Heart left ventricle (tissue), 16 donors: ENCODE data around the gene SORCS1. TPM values are rescaled to one million over a fixed set of nuclear protein-coding genes. Genes with fewer than 3 reads are reported as not detected.

Experiments
- ATAC-seq, 4 donors: fragments of 200-7000 bp; cut with Tn5 transposase; one replicate each; pipeline ENCODE4 v1.9.1; 2020 to 2022; ENCODE audit warnings: moderate library complexity in 4 of 4, mild to moderate bottlenecking in 3 of 4, moderate number of reproducible peaks in 1 of 4
- DNase-seq, 5 donors: peaks; one replicate each; pipeline ENCODE4 v3.0.0-alpha.2; 2020
- H3K27ac ChIP-seq, 12 donors: fragments of 200-600 bp; sonication (generic) in 4 of 12; one replicate each; pipeline versions ENCODE4 v1.5.0 to v1.8.0; 2016 to 2022; ENCODE audit warnings: mild to moderate bottlenecking in 2 of 12
- H3K27me3 ChIP-seq, 9 donors: fragments of 200-600 bp; sonication (generic) in 2 of 9; one replicate each; pipeline versions ENCODE4 v1.5.1 to v1.8.0; 2016 to 2022; ENCODE audit warnings: mild to moderate bottlenecking in 3 of 9
- H3K36me3 ChIP-seq, 9 donors: fragments of 200-600 bp; sonication (generic) in 2 of 9; one replicate each; pipeline versions ENCODE4 v1.5.0 to v1.8.0; 2018 to 2022; ENCODE audit warnings: mild to moderate bottlenecking in 2 of 9
- H3K4me1 ChIP-seq, 12 donors: fragments of 200-600 bp; sonication (generic) in 4 of 12; one replicate each; pipeline versions ENCODE4 v1.5.0 to v1.8.0; 2016 to 2022; ENCODE audit warnings: mild to moderate bottlenecking in 3 of 12
- H3K4me3 ChIP-seq, 12 donors: fragments of 200-600 bp; sonication (generic) in 4 of 12; one replicate each; pipeline versions ENCODE4 v1.5.0 to v1.8.0; 2017 to 2022; ENCODE audit warnings: mild to moderate bottlenecking in 9 of 12, moderate library complexity in 4 of 12
- H3K9me3 ChIP-seq, 12 donors: fragments of 200-600 bp; sonication (generic) in 4 of 12; one replicate each; pipeline versions ENCODE4 v1.5.0 to v1.8.0; 2016 to 2022; ENCODE audit warnings: mild to moderate bottlenecking in 1 of 12
- POLR2A ChIP-seq, 2 donors: fragments of 450-650 bp; IDR thresholded peaks; one replicate each; pipeline ENCODE4 v1.6.1; 2017; ENCODE audit warnings: antibody characterized with exemption in 2 of 2, mild to moderate bottlenecking in 2 of 2, moderate library complexity in 2 of 2
- WGBS, 4 donors: extraction: QIAGEN DNeasy Blood & Tissue Kit in 2 of 4; methylation state at CpG; one replicate each; pipeline versions ENCODE4 v1.1.5 to v1.1.7; 2013 to 2018; 5-methylcytosine and 5-hydroxymethylcytosine counted together
- intact Hi-C, 10 donors: fragments of 100-400 bp; cut with DNase I; formaldehyde crosslinking; loops; one replicate each; pipeline versions ENCODE4 v1.11.1 to v1.14.2; 2022
- polyA plus RNA-seq, 2 donors: library from polyadenylated mRNA; stranded (reverse); fragments of 200-250 nt; gene quantifications; one replicate each; pipeline ENCODE4 v1.2.3, GENCODE V29; 2013
- total RNA-seq, 9 donors: library from RNA; depleted of rRNA in 2 of 9; stranded (reverse); fragments of >200 nt in 2 of 9; fragmentation: NEBNext Ultra II Directional in 3 of 9; extraction: Animal tissue kit (Norgen Biotek cat#: 25700) in 3 of 9; gene quantifications; one replicate each; pipeline versions ENCODE4 v1.1.0 to v1.2.4, GENCODE V29; 2016 to 2023
- TF ChIP-seq, protein P1 (sequence below), 12 donors: fragments of 200-600 bp; sonication (generic) in 4 of 12; IDR thresholded peaks; one replicate each; pipeline versions ENCODE4 v1.5.0 to v1.8.0; 2018 to 2022; ENCODE audit warnings: antibody characterized with exemption in 12 of 12, mild to moderate bottlenecking in 5 of 12
- donor health status: ischemic (EF 13 %, LVEDD 7.1; RV severe dilation, severe dysfunction).
- donor health status: healthy with polysubstance abuse.
- donor health status: DM: no; HTN: yes; CAD: no.
- donor health status: DM: no; HTN: no; CAD: no.
- donor health status: ischemic (EF 25% LVEDD 6.9; RV normal size, moderate dysfunction).
- donor health status: ischemic (EF 25% LVEDD 5.7; RV mildly dilated, moderate dysfunction).
- donor health status: healthy.
- donor health status: DM: yes; HTN: yes; CAD: no.
- donor health status: ischemic (EF 35%, LVEDD 5.7; RV mildly dilated, moderate dysfunction).
- donor health status: nonischemic (EF 11% LVEDD 7.7; RV severe dilation, severe dysfunction).
- donor health status: DM: yes; HTN: yes; CAD: no.
- donor health status: PGD.
- donor health status: ischemic (EF 29% LVEDD 5.4; RV normal size, mild dysfunction).
- donor health status: nonischemic (EF 23%, LVEDD 6.1; RV moderate dilation, normal function).

The SORCS1 gene
- total and polyA plus RNA-seq, 11 donors: 0.23 to 5.7 (median 1.1) TPM

DNA sequence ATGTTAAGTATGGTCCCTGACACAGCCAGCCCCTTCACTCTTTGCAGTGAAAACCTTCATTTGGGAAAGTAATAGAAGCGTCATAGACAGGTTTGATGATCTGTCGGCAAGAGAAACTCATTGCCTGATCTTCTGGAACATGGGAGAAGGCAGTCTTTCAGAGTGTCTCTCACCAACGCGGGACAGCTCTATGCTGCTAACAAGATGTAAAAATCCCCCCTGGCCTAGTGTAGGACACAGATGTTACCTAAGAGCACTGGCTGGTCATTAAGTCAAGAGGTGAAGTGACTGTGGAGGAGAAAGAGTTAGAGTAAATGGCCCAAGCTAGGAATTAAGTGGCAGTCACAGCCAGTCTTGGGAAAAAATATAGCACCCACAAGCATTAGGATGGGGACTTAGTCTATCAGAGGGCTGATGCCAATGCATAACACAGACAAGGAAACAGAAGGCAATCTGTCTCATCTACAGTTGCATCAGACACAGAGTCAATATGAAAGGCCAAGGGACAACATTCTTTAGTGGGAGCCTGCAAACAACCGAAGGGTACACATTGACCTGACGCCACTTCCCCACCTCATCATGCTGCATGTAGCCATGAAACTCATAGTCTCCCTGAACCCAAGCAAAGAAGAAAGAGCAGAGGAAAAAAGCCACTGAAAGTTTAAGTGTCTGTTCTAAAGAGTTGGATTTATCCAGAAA, 69.5 kb downstream of the SORCS1 start:
- Histone ChIP-seq H3K27ac (no peak overlapping the region), H3K4me3 (no peak overlapping the region), H3K9me3 (no peaks in the 10 kb centered on the region), H3K36me3 (no peaks in the 10 kb centered on the region), H3K4me1 (no peaks in the 10 kb centered on the region), H3K27me3 (peaks cover 0 to 1% (median 0%) of the 10 kb centered on the region in 9 donors)
- no peak for ATAC-seq
- no peak for DNase-seq
- 88 to 92% (median 90%) methylated on average over 6 of the region's 6 CpGs for WGBS, 4 donors
- intact Hi-C loops: no loop called here
- no peak for TF ChIP-seq POLR2A (IDR thresholded peaks at IDR 0.05)
- TF ChIP-seq, protein P1, sequence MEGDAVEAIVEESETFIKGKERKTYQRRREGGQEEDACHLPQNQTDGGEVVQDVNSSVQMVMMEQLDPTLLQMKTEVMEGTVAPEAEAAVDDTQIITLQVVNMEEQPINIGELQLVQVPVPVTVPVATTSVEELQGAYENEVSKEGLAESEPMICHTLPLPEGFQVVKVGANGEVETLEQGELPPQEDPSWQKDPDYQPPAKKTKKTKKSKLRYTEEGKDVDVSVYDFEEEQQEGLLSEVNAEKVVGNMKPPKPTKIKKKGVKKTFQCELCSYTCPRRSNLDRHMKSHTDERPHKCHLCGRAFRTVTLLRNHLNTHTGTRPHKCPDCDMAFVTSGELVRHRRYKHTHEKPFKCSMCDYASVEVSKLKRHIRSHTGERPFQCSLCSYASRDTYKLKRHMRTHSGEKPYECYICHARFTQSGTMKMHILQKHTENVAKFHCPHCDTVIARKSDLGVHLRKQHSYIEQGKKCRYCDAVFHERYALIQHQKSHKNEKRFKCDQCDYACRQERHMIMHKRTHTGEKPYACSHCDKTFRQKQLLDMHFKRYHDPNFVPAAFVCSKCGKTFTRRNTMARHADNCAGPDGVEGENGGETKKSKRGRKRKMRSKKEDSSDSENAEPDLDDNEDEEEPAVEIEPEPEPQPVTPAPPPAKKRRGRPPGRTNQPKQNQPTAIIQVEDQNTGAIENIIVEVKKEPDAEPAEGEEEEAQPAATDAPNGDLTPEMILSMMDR (IDR thresholded peaks at IDR 0.05): no peak

DNA sequence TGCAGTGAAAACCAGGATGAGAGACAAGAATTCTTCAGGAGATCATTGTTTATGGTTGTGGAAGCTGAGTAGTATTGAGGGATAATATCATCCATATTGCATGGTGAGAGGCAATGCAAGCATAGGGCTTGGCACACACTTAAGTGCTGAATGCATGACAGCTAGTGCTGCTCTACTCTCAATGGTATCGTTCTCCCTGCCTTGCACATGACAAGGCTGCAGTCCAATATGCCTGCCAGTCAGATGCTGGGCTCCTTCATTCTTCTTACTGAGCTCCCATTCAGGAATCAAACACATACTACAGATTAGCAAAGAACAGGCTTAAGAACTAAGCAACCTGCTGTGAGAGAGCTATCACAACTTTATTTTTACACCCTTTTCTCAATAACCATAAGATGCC, 72.2 kb downstream of the SORCS1 start:
- TF ChIP-seq POLR2A (IDR thresholded peaks at IDR 0.05): no peak
- TF ChIP-seq, protein P1 (IDR thresholded peaks at IDR 0.05): no peak
- ATAC-seq: no peak

DNA sequence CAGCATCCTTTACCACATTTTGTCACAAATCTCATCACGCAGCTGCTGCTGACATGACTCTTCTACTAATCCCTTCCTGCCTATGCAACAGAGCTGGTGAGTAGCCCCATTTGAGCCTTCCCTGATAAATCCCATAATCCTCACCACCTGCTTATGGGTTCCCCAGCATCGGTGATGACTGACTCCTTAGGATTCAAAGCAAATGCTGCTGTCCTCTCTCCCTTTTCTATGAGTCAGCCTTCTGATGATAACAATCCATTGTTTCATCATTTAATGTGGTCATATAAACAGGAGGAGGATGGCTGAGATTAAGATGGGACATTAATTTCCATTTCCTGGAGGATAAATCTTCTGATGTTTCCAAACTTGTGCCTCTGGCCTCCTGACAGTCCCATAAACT, 73.4 kb downstream of the SORCS1 start:
- WGBS, 4 donors: 63 to 73% (median 69%) methylated on average over 2 of the region's 2 CpGs
- Histone ChIP-seq H3K4me1 (no peaks in the 10 kb centered on the region), H3K27ac (no peak overlapping the region), H3K27me3 (peaks cover 0 to 6% (median 0%) of the 10 kb centered on the region in 9 donors), H3K36me3 (no peaks in the 10 kb centered on the region), H3K4me3 (no peak overlapping the region), H3K9me3 (no peaks in the 10 kb centered on the region)
- TF ChIP-seq, protein P1 (IDR thresholded peaks at IDR 0.05): no peak
- no peak for TF ChIP-seq POLR2A (IDR thresholded peaks at IDR 0.05)
- ATAC-seq (no peak), DNase-seq (no peak)
- intact Hi-C loops: no loop called here

More for the DNA sequence above, 72.2 kb downstream of the SORCS1 start:
- intact Hi-C loops: no loop called here
- Histone ChIP-seq H3K27ac (no peak overlapping the region), H3K27me3 (peaks cover 0 to 6% (median 0%) of the 10 kb centered on the region in 9 donors), H3K4me1 (no peaks in the 10 kb centered on the region), H3K4me3 (no peak overlapping the region), H3K36me3 (no peaks in the 10 kb centered on the region), H3K9me3 (no peaks in the 10 kb centered on the region)
- DNase-seq: no peak
- 30 to 57% (median 43%) methylated on average over 1 of the region's 1 CpG for WGBS, 4 donors

DNA sequence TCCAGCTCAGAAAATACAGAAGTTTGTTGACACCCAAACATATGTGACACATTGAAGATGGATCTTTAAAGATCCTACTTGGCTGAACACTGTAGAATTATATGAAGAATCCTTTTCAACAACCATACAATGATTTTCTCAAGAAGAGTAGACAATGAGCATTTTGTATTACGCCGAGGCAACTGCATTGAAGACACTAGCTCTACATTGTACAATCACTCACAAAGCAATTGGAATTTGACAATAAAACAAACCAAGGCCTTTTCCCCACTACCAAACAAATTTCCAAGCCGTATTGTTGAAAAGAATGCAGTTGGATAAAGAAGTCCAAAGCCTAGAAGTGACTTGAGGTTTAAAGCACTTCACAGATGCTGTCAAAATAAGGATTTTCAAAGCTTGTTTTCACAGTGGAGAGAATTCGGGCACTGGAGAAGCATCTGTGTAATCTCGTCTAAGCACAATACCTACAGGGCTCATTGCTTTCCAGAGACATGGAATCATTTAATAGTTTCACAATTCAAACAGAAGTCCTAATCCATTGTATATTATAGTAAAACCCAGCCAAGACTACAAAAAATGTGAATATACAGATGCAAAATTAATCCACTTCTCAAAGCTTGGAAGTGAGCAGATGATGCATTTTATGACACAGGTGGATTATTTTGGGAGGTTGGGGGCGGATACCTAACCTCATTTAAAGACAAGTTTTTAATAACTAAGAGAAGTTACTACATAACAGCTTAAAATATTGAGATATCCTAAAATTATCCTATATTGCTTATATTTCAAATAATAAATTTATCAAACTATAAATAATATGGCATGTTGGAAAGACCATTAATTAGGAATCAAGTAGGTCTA, 78.6 kb downstream of the SORCS1 start:
- H3K27ac ChIP-seq: no peak overlapping the region
- WGBS, 4 donors: 78 to 86% (median 81%) methylated on average over 6 of the region's 6 CpGs
- peaks cover 0 to 6% (median 0%) of the 10 kb centered on the region in 9 donors for H3K27me3 ChIP-seq
- H3K4me1 ChIP-seq: no peaks in the 10 kb centered on the region
- no peak for DNase-seq
- no peaks in the 10 kb centered on the region for H3K9me3 ChIP-seq
- intact Hi-C loops: no loop called here
- H3K36me3 ChIP-seq: no peaks in the 10 kb centered on the region
- no peak for TF ChIP-seq POLR2A (IDR thresholded peaks at IDR 0.05)
- TF ChIP-seq, protein P1 (IDR thresholded peaks at IDR 0.05): no peak
- ATAC-seq: no peak
- H3K4me3 ChIP-seq: no peak overlapping the region
